GM19193 (cell line): ENCODE results near the gene PTCRA.

Experiments
- POLR2A ChIP-seq: IDR thresholded peaks from 4 replicates; pipeline ENCODE4 v1.6.1; 2011; ENCODE audit not compliant: insufficient read depth, insufficient read length; ENCODE audit errors: extremely low read depth

PTCRA gene, protein sequence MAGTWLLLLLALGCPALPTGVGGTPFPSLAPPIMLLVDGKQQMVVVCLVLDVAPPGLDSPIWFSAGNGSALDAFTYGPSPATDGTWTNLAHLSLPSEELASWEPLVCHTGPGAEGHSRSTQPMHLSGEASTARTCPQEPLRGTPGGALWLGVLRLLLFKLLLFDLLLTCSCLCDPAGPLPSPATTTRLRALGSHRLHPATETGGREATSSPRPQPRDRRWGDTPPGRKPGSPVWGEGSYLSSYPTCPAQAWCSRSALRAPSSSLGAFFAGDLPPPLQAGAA

DNA sequence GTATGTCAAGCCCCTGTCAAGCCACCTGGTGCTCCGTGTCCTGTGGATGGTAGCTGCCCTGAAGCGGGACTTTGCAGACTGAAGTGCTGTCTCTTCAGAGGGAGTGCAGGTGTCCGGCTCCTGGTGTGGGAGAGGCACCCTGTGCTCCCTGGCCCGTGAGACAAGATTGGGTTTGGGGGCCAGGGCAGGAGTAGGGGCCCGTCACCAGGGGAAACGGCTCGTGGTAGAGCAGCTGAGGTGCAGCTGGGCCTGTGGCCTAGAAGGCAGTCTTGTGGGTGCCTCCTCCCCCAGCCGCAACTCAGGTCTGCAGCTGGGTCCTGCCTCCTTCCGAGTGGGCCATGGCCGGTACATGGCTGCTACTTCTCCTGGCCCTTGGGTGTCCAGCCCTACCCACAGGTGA is at the start of gene PTCRA:
Gene PTCRA, plus strand, starts transcription at position 322 of the 400 bp plus-strand sequence. Its CDS starts 17 bp downstream, at position 339.
- no peak for TF ChIP-seq POLR2A

DNA sequence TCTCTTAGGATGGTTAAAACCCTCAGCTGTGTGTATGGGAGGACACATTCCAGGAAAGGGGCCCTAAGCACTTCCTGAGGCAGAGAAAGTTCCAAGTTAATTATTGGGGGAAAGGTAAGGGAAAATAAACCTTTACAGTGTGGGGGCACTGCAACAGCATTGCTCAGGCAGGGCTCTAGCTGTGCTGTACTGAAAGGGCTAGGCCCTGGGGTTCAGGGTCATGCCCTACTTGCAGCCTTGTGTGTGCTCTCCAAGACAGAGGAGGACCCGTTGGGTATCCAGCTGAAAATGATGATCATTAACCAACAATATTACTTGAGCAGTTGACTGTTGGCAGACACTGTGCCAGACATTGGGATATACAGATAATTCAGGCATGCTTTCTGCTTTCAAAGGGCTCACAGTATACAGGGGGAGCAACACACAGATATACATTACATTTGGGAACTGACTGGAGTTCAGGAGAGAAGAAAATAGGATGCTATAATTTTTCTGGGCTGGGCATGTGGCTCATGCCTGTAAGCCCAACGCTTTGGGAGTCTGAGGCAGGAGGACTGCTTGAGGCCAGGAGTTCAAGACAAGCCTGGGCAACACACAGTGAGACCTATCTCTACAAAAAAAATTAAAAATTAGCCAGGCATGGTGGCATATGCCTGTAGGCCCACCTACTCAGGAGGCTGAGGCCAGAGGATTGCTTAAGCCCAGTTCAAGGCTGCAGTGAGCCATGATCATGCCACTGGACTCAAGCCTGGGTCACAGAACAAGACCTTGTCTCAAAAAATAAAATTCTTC is 45.5 kb upstream of the PTCRA start:
- no peak for TF ChIP-seq POLR2A

DNA sequence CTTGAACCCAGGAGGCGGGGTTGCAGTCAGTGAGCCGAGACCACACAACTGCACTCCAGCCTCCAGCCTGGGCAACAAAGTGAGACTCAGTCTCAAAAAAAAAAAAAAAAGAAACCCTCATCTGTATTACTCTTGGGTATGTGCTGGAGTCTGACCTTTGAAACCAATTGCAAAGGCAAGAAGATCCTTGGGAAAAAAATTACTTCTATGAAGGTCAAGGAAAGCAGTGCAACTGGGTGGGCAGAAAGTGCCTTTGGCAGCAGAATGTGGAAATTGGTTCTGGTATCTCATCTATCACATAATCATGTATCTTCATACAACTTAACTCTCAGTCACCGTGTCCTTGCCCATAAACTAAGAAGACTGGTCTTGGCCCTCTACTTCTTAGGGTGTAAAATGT is 44.1 kb upstream of the PTCRA start:
- no peak for TF ChIP-seq POLR2A

DNA sequence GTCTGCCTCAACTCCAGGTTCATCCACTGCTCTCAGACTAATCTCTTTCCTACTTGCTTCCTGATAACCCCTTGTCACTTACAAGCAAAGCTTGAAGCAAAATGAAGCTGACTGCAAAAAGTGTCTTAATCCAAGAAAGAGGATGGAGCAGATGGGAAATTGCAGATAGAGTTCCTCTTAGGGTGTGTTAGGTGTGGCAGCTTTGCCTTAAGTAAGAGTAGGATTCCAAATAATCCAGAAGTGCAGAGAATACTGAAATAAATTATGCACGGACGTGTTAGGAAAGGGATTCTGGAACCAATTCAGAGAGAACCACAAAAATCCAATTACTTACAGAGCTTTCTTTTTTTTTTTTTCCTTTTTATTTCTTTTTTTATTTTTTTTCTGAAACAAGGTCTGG is 42.5 kb upstream of the PTCRA start:
- no peak for TF ChIP-seq POLR2A

DNA sequence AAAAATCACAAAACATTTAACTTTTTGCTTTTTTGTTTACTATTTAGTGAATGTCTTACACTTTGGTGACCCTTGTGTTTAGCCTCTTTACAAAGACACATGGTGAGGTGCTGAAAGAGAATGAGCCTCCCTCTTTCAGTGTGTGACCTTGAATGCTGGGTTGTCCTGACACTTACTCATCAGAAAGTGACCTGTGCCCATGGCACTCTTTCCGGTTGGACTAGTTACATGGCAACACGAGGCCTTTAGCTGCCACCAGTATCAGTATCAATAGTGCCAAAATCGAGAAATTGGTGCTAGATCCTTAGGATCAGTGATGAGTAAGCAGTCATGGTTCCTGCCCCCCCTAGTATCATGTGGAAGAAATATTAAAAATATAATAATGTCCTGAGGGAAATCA is 38.2 kb upstream of the PTCRA start:
- TF ChIP-seq POLR2A: no peak

DNA sequence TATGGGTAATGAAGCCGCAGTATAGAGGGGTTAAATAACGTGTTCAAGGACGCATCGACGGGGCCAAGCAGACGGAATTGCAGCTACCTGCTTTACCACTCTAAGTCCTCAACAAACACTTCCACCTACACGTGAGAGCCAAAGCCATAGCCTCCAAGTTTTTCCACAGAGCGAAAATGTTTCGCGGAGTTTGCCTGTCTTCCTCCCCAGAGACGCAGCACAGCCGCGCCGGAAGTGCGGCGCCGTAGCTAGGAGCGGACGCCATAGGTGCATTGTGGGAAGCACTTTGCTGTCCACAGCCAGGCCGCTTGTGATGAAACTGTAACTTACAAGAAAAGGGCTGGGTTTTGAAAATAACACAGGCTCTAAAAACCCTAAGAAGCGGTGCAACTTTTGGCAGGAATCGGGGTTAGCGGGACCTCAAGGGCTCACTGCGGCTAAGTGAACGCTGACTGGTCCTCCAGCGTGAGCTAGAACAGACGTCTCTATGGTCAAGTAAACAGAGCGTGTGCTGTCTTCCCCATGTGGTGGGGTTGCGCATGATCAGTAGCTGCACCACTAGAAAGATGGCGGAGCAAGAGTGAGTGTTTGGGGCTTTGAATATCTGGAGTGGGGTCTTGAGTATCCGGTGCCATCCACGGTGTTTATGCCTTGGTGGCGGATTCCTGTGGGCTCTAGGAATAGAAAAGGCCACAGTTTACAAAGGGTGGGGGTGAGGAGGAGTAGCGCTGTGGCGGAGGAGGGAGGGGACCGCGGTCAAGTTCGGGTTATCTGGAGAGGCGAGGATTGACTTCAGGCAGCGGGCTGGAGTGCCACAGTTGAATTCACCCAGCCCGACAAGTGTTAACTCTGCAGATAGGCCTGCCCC is 36.2 kb upstream of the PTCRA start, which contains the start of gene RPL7L1:
Gene RPL7L1, plus strand, starts transcription at position 245 of the 868 bp plus-strand sequence. Its CDS starts 295 bp downstream, at position 540.
- peak; percentile 91 for TF ChIP-seq POLR2A

DNA sequence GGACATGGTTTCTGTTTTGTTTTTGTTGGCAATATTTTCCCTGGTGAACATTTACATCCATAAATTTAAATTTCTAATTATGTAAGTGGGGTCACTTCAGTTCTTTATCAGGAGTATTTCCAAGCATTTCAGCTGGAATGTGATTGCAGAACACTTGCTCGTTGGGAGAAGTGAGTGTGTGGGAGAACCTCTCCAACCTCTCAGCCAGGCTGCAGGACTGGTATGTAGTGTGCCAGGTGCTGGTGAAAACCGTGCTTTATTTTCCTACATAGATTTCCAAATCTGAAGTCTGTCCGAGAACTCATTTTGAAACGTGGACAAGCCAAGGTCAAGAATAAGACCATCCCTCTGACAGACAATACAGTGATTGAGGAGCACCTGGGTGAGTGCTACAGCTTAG is 30.2 kb upstream of the PTCRA start:
- TF ChIP-seq POLR2A: no peak

DNA sequence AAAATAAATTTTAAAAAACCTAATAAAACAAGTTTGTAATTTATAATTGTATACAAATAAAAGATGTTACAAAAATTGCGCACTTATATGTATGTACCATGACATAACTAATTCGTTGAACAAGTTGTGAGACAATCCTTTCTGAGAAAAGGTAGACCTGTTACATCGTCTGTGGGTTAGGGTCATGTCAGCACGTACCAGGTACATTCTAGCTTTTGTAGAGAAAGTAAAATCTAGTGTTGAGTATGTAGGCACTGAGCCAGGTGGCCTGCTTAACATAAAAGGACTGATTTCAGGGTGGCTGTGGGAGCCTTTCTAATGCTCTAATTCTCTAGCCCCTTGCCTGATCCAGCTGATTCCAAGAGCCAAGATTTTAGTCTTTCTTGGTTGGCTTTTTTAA is 26.0 kb upstream of the PTCRA start:
- no peak for TF ChIP-seq POLR2A

DNA sequence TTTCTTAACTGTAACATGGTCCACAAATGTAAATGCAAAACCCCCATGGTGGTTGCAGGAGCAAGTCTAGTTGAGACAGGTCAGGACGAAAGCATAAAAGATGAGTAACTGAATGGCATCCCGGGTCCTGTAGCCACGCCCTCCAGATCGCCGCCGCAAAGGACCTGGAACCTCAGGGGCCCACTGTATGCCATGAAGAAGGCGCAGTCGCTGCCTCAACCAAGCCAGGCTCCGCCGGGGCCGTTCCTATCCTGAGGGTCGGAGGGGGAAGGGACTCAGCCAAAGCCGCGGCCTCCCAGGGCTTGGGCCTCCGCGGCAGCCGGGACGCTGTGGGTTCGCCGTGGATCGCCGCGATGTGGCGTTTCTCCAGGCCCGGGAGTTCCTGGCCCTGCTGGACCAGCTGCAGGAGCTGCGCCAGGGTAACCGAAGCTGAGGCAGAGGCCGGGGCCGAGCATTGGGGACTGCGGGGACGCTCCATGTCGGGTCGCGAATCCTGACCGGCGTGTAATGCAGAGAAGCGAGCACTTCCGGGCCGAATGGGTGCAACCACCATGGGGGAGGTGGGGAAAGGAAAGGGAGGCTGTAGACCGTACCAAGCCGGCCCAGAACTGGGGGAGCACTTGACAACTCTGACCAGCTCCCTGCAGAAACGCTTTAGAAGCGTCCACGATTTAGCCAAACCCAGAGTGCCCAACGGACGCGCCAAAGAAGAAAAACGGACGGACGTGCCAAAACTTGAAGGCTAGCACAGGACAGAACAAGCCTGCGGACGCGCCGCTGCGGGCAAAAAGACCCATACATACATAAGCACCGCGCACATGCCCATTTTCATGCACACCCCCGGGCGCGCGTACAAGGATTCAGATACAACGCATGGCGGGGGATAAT is 25.3 kb upstream of the PTCRA start:
- peak; percentile 96 for TF ChIP-seq POLR2A

DNA sequence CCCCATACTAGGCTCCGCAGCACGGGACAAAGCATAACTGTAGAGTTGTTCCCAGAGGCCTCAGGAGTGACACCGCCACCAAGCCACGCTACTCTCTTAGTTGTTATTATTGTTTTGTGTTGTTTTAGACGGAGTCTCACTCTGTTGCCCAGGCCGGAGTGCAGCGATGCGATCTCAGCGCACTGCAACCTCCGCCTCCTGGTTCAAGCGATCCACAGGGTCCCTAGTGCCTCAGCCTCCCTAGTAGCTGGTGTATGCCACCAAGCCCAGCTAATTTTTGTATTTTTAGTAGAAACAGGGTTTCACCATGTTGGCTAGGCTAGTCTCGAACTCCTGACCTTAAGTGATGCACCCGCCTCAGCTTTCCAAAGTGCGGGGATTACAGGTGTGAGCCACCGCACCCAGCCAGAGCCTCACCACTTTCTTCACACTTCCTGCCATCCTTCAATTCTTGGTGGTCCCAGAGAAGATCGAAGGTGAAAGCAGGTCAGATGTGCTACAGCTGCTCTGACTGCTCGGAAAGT is 24.6 kb upstream of the PTCRA start:
- TF ChIP-seq POLR2A: no peak

DNA sequence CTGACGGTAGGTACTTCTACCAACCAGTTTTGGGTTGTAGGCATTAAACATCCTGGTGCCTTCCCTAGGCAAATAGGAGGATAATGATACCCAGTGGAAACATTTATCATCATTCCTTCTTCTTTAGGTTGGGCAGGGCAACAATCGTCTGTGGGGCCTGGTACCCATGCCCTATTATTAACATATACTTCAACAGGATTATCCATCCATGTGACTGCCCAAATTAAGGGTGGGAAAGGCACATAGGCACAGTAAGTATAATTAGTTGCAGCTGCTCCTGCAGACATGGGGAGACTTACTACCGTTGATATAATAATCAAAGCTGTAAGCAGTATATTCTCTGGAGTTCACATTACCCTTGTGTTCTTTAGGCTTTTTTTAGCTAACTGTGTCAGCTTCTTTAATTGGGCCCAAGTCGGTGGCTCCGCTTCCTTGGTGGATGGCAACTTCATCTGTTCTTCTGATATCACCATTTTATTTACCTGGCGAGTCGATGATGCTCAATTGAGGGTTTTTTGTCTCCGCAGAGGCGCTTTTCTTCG is 19.6 kb upstream of the PTCRA start:
- no peak for TF ChIP-seq POLR2A

DNA sequence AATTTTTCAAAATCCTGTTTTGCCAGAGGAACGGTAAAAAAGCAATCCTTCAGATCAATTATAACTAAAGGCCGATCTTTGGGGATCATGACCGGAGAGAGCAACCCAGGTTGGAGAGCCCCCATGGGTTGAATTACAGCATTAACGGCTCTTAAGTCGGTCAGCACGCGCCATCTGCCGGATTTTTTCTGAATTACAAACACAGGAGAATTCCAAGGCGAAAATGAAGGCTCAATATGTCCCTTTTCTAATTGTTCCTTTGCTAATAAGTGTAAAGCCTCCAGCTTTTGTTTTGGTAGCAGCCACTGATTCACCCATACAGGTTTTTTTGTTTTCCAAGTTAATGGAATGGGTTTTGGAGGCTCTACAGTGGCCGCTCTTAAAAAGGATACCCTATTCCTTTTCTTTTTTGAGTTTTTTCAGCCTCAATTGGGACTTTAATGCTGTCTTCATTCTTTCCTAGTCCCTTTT is 16.9 kb upstream of the PTCRA start:
- no peak for TF ChIP-seq POLR2A

DNA sequence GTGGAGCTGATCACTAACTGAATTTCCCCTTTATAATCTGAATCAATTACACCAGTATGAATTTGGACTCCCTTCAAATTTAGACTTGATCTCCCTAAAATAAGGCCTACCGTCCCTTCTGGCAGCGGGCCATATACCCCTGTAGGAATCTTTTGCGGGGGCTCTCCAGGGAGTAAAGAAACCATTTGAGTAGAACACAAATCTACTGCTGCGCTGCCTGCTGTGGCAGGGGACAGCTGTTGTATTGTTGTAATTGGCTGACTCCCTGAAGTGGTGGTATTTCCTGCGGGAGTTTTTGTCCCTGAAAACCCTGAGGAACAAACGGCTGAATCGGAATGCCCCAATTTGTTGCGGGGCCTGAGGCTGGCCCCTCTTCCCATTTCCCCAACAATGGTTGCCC is 16.0 kb upstream of the PTCRA start:
- no peak for TF ChIP-seq POLR2A
